ENCODE results near the gene EPB41L3.
"Not testable (repeated sequence)": the region's sequence is repeated elsewhere in the genome, so short reads cannot be mapped to it uniquely, and the experiment has no call there.

Gene EPB41L3

GRCh38 chr18:5530629-5531178 lies 13.1 kb downstream of the EPB41L3 start:
- DNase-seq = no peak

- no peak for DNase-seq
Observed at GRCh38 chr18:5529471-5529870, 14.3 kb downstream of the EPB41L3 start.

- DNase-seq = no peak
Observed at GRCh38 chr18:5527603-5528002, 16.2 kb downstream of the EPB41L3 start.

GRCh38 chr18:5524660-5525059 lies 19.1 kb downstream of the EPB41L3 start:
- no peak for DNase-seq

- no peak for DNase-seq
Observed at GRCh38 chr18:5521000-5521399, 22.8 kb downstream of the EPB41L3 start.

DNA sequence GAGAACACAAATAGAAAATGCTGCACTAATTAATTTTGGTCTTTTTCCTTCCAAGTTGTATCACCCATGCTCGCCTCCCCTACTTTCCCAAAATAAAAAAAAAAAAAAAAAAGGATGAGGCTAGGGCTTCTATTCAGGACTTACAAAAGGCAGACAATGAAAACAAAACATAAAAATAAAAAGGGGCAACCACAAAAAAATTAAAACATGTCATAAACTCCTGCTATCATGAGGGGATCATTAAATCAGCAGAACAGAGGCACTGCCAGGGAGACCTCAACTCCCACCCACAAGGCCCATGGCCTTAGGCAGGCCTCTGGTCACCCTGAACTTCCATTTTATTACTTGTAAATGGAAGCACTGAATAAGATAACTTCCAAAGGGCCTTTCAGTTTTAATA lies 23.3 kb downstream of the EPB41L3 start:
- no peak for DNase-seq

DNA sequence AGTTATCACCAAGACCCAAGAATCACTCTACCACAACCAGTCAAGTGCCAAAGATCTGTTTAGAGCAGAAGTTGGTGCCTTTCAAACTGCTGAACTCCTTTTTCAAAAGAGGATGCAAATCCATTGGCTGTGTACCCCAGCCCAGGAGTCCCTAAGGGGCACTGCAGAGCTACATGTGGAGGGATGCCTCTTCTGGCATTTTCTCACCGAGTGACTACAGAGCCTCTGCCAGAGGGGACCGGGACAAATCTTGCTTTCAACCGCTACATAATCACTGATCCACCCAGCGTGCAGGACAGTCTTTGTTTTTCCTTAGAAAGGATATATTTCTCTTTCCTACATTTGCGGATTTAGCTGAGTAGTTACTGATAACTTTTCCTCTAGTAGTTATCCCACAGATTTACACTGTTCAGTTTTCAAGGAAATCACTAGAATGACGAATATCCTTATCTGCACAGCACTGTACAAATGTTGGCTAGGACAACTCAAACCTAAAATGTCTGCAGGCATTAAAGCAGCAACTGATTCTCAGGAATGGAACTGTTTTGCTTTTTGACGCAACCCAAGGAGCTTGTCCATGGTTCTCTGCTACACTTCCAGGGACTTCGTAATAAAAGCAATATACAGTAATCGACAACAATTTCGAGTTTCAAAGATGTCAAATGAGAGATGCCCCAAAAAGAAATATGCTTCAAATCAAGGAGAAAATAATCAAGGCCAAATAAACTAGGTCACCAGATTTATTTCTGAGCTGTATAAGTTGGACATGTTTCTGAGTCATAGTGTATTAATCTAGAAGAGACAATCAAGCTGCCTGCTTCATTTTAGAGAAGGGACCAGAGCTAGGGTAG lies 24.1 kb downstream of the EPB41L3 start:
- DNase-seq = no peak

- DNase-seq = no peak
Observed at GRCh38 chr18:5518899-5519371, 24.9 kb downstream of the EPB41L3 start.

DNA sequence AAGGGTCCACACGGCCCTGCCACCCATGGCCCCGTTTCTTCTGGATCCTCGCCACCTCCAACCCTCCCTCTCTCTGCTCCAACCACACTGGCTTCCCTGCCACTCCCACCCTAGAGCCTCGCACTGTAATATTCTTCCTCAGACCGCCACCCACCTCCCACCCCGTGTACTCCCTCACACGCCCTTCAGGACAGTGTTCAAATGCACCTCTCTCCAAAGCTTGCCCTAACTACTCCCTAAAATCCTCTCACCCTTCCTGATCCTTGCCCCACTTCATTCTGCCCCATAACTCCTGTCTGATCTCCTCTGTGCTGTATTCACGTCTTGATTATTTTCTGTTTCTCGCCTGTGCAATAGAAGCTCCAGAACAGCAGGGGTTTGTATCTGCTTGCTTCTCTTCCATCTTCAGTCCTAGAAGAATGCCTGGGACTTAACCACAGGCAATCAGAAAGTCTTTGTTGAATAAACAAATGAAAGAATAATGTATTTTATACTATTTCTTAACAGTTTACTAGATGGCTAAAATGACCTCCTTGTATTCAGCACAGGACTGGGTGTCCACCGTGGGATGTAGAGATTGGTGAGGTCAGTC lies 25.5 kb downstream of the EPB41L3 start:
- no peak for DNase-seq

GRCh38 chr18:5516841-5517240 lies 27.0 kb downstream of the EPB41L3 start:
- no peak for DNase-seq

DNA sequence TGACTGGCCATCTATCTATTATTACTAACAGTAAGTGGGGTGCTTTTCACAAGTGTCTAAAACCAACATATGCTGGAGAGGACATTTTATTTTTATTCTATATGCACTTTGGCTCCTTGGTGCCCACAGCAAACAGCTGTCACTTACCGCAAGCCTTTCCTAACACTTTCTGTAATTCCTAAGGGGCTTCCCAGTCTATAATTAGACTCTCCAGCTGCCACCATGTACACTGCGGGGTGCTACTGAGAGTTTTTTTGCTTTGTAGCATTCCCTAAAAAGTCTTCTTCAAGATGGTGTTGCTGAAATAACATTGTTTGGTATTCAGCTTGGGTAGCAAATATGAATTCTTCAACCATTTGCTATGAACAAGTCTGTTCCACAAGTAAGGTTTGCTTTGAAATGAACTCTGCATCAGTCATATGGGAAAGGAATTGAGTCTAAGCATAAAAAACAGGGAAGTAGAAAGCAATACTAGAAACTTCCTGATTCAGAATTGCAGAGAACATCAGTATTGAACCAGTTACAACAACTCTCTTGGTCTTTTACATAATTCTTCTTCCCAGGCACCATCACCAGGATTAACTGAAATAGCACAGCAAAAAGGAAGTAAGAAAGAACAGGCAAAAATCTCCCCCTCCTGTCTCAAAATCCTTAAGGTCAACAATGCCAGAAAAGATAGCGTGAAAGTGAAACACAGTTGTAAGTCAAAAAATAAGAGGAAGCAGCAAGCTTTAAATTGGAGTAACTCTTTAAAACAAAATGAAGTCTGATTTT lies 28.6 kb downstream of the EPB41L3 start:
- DNase-seq = no peak

DNA sequence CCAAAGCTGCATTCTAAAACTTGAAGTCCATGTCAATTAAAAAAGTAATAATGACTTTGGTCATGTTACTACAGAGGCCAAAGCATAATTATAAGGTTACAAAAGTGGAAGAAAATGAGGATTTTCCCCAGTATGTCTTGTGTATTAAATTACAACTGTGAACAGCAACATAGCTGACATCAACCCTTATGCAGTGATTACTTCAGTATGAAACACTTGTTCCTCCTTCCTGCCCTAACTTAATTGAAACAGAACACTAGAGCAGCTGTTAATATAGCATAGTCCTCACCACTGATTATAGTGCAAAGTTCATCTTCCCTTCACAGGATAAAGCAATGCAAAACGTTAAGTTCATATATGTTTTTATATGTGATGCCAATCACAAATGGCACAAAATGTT lies 29.9 kb downstream of the EPB41L3 start:
- no peak for DNase-seq

DNA sequence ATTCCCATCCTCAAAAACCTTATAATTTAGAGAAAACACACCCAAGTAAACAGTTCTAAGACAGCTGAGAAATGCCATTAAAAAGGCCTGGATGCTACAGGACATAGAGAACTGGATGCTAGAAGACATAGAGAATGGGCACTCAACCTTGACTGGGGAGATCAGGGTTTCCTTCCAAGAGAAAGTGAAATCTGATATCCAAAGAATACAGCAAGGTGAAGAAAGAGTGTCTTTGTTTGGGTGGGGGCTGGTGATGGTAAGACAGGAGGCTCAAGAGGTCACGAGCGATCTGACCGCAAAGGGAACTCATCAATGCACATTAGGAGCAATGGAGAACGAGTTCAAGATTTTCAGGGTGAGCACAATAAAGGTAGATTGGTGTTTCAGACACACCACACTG lies 31.6 kb downstream of the EPB41L3 start:
- DNase-seq = no peak

GRCh38 chr18:5511541-5511940 lies 32.3 kb downstream of the EPB41L3 start:
- DNase-seq = not testable (repeated sequence)

DNA sequence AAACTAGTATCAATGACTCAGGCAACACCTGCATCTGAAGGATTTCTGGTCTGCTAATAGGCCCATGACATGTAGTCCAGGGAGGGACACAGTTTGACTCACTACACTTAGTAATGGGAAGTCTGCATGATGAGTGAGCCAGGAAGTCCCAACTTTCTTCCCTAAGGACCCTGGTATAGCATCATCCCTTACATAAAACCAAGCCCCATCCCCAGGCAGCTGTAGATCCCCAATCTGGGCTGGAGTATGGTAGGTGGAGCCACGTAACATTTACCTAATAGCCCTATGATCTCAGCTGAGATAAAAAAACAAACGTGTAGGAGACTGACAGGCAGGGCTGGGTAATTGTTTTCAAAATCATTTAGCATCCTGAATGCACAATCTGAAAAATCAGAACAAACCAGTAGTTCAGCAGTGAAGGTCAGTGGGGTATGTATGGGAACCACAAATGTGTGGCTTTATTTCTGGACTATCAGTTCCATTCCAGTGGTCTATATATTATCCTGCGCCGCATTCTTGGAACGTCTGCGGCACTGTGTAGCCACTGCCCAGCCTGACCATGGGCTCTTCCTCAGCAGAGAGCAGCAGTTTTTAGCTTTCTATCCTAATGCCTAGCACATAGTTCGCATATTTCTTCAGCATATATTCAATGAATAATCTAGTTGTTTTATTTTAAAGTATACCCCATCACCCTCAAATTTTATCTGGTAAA lies 33.5 kb downstream of the EPB41L3 start:
- no peak for DNase-seq

DNA sequence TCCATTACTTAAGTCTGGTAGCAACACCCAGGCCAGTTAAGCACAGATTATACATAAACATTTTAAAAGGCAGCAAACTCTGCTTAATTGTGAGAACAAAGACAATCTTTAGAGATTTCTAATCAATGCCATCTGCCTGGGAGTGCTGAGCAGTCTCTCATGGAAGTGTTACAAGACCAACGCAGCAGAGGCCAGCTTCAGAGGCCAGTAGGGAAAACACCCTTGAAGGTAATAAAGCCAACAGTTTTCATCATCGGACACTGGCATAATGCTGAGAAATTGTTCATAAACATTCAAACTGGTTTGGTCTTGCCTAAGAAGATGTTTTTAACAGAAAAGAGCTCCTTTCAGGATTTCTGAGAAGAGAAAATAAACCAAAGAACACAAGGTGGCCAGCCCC lies 35.0 kb downstream of the EPB41L3 start:
- DNase-seq = no peak

GRCh38 chr18:5507756-5508155 lies 36.0 kb downstream of the EPB41L3 start:
- DNase-seq = no peak

DNA sequence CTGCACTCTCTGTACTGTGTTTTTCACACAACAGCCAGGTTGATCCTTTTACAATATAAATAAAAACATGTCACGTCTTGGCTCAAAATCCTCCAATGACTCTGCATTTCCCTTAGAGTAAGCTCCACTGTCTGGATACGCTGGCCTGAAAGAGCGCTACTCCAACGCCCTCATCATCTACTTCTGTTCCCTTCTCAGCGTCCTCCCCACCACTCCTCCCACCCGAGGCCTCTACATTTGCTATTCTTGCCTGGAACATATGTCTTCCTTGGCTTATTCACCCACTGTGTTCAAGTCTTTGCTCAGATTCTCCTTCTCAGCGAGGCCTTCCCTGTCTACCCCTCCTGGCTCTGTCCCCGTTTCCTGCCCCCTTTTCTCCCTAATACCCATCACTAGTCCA lies 37.6 kb downstream of the EPB41L3 start:
- no peak for DNase-seq

DNA sequence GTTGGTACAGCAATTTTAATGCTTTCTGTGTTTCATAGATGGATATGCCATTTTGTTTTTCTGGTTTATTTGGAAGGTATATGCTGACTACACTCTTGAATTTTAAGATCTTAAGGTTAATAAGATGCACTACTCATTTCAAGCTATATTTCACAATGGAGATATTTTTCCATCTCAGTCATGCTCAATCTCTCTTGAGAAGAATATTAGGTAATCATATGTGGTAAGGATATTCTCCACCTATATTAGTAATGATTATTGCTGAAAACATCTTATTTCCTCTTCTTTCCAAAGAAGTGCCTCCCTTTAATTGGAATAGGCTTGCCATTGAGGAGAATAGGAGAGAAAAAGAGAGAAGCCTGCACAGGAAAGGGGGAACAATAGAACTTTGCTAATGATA lies 40.1 kb downstream of the EPB41L3 start:
- DNase-seq = no peak

DNA sequence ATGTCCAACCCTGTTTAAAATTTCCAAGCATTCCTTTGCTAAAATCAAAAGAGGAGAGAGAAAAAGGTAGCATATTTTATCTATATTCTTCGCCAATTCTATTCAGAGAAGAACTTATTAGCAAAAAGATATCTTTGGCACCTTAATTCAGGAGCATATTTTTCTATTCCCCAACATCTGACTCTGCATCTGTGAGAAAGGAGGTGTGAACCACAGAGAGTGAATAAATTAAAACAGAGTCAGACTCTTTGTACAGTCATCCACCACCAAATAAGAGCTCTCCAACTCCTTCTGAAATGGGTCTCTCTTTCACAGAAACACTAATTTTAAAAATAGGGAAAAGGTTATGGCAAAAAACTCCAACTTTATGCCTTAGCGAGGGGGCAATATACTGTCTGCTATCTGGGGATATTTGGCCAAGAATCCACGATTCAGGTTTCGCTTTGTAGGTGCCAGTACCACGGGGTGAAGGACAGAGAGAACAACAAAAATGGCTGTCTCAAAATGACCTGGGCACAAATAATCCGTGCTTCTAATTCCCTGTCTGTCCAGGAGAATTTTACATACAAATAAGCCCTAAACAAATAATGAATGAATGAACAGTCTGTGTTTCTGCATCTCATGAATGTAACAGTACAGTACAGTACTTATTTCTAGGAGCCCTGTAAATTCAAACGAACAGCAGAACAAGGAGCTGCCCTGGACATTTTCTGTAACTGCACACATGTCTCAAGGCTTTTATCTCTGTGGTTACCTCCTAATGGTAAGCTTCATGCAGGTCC lies 43.4 kb downstream of the EPB41L3 start:
- no peak for DNase-seq

DNA sequence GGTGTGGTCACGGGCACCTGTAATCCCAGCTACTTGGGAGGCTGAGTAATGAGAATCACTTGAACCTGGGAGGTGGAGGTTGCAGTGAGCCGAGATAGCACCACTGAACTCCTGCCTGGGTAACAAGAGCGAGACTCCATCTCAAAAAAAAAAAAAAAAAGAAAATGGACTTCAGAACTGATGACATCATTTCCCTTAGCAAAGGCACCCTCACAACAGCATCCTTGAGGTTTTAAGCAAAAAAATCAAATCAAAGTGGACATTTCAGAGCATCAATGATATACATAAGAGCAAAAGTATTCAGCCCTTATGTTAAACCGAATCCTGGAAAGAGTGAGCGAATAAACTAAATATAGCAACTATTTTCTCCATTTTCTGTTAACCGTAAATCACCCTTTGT lies 45.3 kb downstream of the EPB41L3 start:
- DNase-seq = no peak

GRCh38 chr18:5496305-5496704 lies 47.5 kb downstream of the EPB41L3 start:
- DNase-seq = no peak

Data from NCI-H774 (cell line).